ENCODE measurements around the gene WNT2B.

GRCh38 chr1:112504001-112504660 lies 4.6 kb upstream of the WNT2B start:
- TF ChIP-seq CTCF (IDR thresholded peaks at IDR 0.05 in 2 of 3, conservative IDR thresholded peaks at IDR 0.05 in 1 of 3; ENCODE audit: control insufficient read depth in 2 of 3, extremely low read depth in 1 of 3, insufficient read depth in 1 of 3, low read depth in 3 of 3, low read length in 3 of 3) = no peak
- no peak for TF ChIP-seq RAD21 (IDR thresholded peaks at IDR 0.05; ENCODE audit: insufficient read depth, low read depth, low read length)
